DND-41 (cell line): Measurements from ENCODE around the gene ENAH.

Source experiments
- EZH2 ChIP-seq: IDR thresholded peaks from 3 replicates; pipeline ENCODE4 v1.6.1; 2012; ENCODE audit warnings: borderline replicate concordance, low read depth, mild to moderate bottlenecking, moderate library complexity, low read length, inconsistent platforms; ENCODE audit not compliant: severe bottlenecking
- TF ChIP-seq, protein P1 (sequence below): IDR thresholded peaks from 2 replicates; pipeline ENCODE4 v1.5.1; 2012; ENCODE audit warnings: borderline replicate concordance, low read length, moderate library complexity, mild to moderate bottlenecking; ENCODE audit not compliant: poor library complexity, severe bottlenecking; ENCODE audit errors: extremely low read depth

DNA sequence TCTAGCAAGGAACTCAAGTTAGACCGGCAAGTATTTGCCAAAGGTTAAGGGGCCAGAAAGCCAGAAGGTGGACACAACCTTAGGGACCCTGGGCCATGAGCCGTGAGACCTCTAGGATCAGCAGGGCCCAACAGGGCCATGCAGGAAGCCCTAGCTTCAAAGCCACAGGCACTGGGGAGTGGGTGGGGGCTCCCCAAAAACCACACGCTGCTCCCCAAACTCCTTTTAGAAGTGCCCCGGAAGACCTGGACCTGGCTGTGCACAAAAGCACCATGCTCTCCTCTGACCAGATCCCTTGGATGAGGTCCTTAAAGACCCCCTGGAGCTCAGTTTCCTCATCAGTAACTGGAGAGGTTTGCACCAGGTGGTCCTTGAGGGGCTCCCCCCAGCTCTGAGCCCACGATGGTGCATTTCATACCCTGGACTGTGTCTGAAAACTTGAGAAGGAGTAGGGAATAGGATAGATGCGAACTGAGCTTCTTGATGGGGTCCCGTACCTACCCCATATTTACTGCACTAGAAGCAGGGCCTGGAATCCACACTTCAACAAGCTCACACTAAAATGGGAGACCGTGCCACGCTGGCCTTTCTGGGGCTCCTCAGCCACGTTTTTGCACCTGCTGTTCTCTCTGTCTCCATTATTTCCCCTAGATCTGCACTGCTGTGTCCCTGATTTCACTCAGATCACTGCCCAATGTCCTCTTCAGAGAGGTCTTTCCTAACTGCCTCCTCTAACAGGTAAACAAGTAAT, 184.5 kb downstream of the ENAH start:
- TF ChIP-seq, protein P1, sequence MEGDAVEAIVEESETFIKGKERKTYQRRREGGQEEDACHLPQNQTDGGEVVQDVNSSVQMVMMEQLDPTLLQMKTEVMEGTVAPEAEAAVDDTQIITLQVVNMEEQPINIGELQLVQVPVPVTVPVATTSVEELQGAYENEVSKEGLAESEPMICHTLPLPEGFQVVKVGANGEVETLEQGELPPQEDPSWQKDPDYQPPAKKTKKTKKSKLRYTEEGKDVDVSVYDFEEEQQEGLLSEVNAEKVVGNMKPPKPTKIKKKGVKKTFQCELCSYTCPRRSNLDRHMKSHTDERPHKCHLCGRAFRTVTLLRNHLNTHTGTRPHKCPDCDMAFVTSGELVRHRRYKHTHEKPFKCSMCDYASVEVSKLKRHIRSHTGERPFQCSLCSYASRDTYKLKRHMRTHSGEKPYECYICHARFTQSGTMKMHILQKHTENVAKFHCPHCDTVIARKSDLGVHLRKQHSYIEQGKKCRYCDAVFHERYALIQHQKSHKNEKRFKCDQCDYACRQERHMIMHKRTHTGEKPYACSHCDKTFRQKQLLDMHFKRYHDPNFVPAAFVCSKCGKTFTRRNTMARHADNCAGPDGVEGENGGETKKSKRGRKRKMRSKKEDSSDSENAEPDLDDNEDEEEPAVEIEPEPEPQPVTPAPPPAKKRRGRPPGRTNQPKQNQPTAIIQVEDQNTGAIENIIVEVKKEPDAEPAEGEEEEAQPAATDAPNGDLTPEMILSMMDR = no peak
- no peak for TF ChIP-seq EZH2
